ENCODE data around the gene PCID2. TPM values are rescaled to one million over a fixed set of nuclear protein-coding genes. Genes with fewer than 3 reads are reported as not detected.

The PCID2 gene
- total and polyA plus RNA-seq, 8 donors, result 17.3 to 33.9 (median 21.0) TPM

- H3K4me3 ChIP-seq, result no peak overlapping the region
- no peak for DNase-seq
- WGBS, 2 donors, result 77 to 90% methylated on average over 12 of the region's 12 CpGs
- no peaks in the 10 kb centered on the region for H3K4me1 ChIP-seq
- intact Hi-C loops (cut with DNase I), result no loop called here
- H3K9me3 ChIP-seq, result no peaks in the 10 kb centered on the region
- no peak for ATAC-seq
- FAIRE-seq, result no peak
- H3K36me3 ChIP-seq, result no peaks in the 10 kb centered on the region
- no peaks in the 10 kb centered on the region for H3K27me3 ChIP-seq
- no peak overlapping the region for H3K27ac ChIP-seq
- no peak for TF ChIP-seq CTCF (IDR thresholded peaks at IDR 0.05)
Observed at GRCh38 chr13:113144255-113144629, 64.2 kb downstream of the PCID2 start.

- no peak overlapping the region for H3K27ac ChIP-seq
- no peak for FAIRE-seq
- 77 to 85% methylated on average over 39 of the region's 39 CpGs for WGBS, 2 donors
- no peaks in the 10 kb centered on the region for H3K36me3 ChIP-seq
- no peaks in the 10 kb centered on the region for H3K9me3 ChIP-seq
- no peak for DNase-seq
- TF ChIP-seq CTCF (IDR thresholded peaks at IDR 0.05), result no peak
- no peaks in the 10 kb centered on the region for H3K27me3 ChIP-seq
- ATAC-seq, result no peak
- H3K4me1 ChIP-seq, result no peaks in the 10 kb centered on the region
- intact Hi-C loops (cut with DNase I), result no loop called here
- no peak overlapping the region for H3K4me3 ChIP-seq
Observed at GRCh38 chr13:113143466-113144254, 64.8 kb downstream of the PCID2 start.

- H3K36me3 ChIP-seq, result no peaks in the 10 kb centered on the region
- TF ChIP-seq CTCF (IDR thresholded peaks at IDR 0.05), result no peak
- no peak overlapping the region for H3K4me3 ChIP-seq
- no peaks in the 10 kb centered on the region for H3K4me1 ChIP-seq
- intact Hi-C loops (cut with DNase I), result no loop called here
- no peaks in the 10 kb centered on the region for H3K27me3 ChIP-seq
- ATAC-seq (no peak), FAIRE-seq (no peak), DNase-seq (no peak)
- WGBS, 2 donors, result 81 to 88% methylated on average over 7 of the region's 7 CpGs
- no peak overlapping the region for H3K27ac ChIP-seq
- H3K9me3 ChIP-seq, result no peaks in the 10 kb centered on the region
Observed at GRCh38 chr13:113142876-113143275, 65.6 kb downstream of the PCID2 start.

- ATAC-seq (no peak), DNase-seq (peak in 1 of 6 donors; percentile 64), FAIRE-seq (no peak)
- Histone ChIP-seq H3K27ac (no peak overlapping the region), H3K9me3 (no peaks in the 10 kb centered on the region), H3K27me3 (no peaks in the 10 kb centered on the region), H3K4me1 (no peaks in the 10 kb centered on the region), H3K36me3 (no peaks in the 10 kb centered on the region), H3K4me3 (no peak overlapping the region)
- intact Hi-C loops (cut with DNase I), result no loop called here
- WGBS, 2 donors, result 82 to 87% methylated on average over 18 of the region's 18 CpGs
- no peak for TF ChIP-seq CTCF (IDR thresholded peaks at IDR 0.05)
Observed at GRCh38 chr13:113141601-113141970, 66.9 kb downstream of the PCID2 start.

Measured in pancreas (tissue), 10 donors.